Hematopoietic multipotent progenitor cell treated with erythropoietin and hydrocortisone succinate and interleukin-3 and kit ligand, for 17 days (in vitro differentiated cells): ENCODE results near the gene PTRHD1.

ENCODE experiments used
- DNase-seq: peaks from one replicate; pipeline ENCODE4 v3.0.0-alpha.2; 2015; ENCODE audit warnings: low spot score

The PTRHD1 gene

GRCh38 chr2:24756789-24757188 lies 36.4 kb downstream of the PTRHD1 start:
- DNase-seq = no peak

GRCh38 chr2:24754985-24755705 lies 38.0 kb downstream of the PTRHD1 start:
- no peak for DNase-seq

GRCh38 chr2:24749069-24749691 lies 44.0 kb downstream of the PTRHD1 start:
- DNase-seq = no peak

GRCh38 chr2:24747299-24747698 lies 45.9 kb downstream of the PTRHD1 start:
- DNase-seq = no peak

- no peak for DNase-seq
Measured at GRCh38 chr2:24745825-24746224, 47.4 kb downstream of the PTRHD1 start.

GRCh38 chr2:24744356-24744755 lies 48.8 kb downstream of the PTRHD1 start:
- no peak for DNase-seq

GRCh38 chr2:24743924-24744323 lies 49.3 kb downstream of the PTRHD1 start:
- no peak for DNase-seq

GRCh38 chr2:24742730-24743129 lies 50.5 kb downstream of the PTRHD1 start:
- DNase-seq = no peak

GRCh38 chr2:24740142-24740541 lies 53.0 kb downstream of the PTRHD1 start:
- DNase-seq = no peak
